ENCODE measurements around the gene MIER1. TPM values are rescaled to one million over a fixed set of nuclear protein-coding genes. Genes with fewer than 3 reads are reported as not detected.

MIER1 gene
- total RNA-seq = 10 to 100 TPM; 39.4 to 56.5 (median 49.2) TPM

DNA sequence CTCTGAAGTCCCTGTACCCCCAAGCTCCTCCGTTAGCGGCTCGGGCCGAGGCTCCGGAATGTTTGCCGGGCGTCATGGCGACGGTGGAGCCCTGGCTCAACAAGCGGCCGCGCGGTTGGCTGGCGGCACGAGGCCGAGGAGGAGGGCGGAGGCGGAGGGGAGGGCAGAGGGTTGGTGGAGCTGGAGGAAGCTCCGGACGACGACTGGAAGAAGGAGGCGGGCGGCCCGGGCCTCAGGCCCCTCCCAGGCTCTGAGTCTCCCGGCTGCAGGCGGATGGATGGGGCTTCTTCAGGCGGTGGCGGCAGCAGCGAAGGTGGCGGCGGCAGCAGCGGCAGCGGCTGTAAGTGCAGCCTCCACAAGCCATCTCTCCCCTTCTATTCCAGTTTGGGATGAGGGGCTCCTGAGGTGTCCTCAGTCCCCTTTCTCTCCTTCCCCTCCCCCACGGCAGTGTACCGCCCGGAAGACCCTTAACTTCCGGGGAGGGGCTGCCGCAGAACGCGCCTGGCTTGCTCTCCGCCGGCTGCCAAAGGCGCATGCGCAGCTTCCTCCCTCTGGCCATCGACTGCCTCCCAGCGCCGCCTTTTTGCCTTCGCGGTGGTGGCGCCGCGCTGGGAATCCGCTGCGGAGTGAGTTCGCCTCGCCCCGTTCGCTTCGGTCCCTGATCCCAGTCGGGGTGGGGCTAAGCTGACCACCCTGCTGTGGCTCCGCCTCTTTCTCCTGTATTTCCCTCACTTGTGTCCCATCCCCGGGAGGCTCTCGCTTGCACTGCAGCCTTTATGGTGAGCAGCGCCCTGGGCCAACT, at the start of gene MIER1, which contains the start of gene DNAI4:
MIER1 (plus strand) TSS at position 235 of the 802 bp plus-strand sequence; CDS start at position 274, 39 bp downstream.
DNAI4 (minus strand) TSS at position 101 of the 802 bp plus-strand sequence; CDS start at position 76, 25 bp downstream.
- Histone ChIP-seq H3K36me3 (peaks cover 0 to 7% (median 2%) of the 10 kb centered on the region in 4 donors), H3K27me3 (no peaks in the 10 kb centered on the region), H3K4me1 (peaks cover 24 to 49% (median 39%) of the 10 kb centered on the region in 4 donors), H3K9me3 (no peaks in the 10 kb centered on the region), H3K4me3 (peak within 1 kb of the TSS; percentile 82 to 86 (median 82)), H3K27ac (replicated peaks in 1 of 4) (peak within 1 kb of the TSS; percentile 91 to 95 (median 92))
- peak; percentile 99 for DNase-seq (ENCODE audit: extremely low spot score)
- TF ChIP-seq, protein P1, sequence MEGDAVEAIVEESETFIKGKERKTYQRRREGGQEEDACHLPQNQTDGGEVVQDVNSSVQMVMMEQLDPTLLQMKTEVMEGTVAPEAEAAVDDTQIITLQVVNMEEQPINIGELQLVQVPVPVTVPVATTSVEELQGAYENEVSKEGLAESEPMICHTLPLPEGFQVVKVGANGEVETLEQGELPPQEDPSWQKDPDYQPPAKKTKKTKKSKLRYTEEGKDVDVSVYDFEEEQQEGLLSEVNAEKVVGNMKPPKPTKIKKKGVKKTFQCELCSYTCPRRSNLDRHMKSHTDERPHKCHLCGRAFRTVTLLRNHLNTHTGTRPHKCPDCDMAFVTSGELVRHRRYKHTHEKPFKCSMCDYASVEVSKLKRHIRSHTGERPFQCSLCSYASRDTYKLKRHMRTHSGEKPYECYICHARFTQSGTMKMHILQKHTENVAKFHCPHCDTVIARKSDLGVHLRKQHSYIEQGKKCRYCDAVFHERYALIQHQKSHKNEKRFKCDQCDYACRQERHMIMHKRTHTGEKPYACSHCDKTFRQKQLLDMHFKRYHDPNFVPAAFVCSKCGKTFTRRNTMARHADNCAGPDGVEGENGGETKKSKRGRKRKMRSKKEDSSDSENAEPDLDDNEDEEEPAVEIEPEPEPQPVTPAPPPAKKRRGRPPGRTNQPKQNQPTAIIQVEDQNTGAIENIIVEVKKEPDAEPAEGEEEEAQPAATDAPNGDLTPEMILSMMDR (IDR thresholded peaks at IDR 0.05) = peak in 1 of 3 experiments; percentile 42
- TF ChIP-seq POLR2AphosphoS5 (IDR thresholded peaks at IDR 0.05) (peak; percentile 88 to 91), EP300 (IDR thresholded peaks at IDR 0.05) (no peak), POLR2A (IDR thresholded peaks at IDR 0.05; ENCODE audit: low read depth) (peak; percentile 24)
- WGBS = under 1% methylated on average over 57 of the region's 64 CpGs
- intact Hi-C loops (cut with DNase I) = no loop called here

GRCh38 chr1:66876664-66877063, 48.1 kb upstream of the MIER1 start:
- WGBS = 100% methylated on average over 1 of the region's 1 CpG
- Histone ChIP-seq H3K4me3 (no peak overlapping the region), H3K27ac (replicated peaks in 1 of 4) (no peak overlapping the region), H3K27me3 (no peaks in the 10 kb centered on the region), H3K9me3 (peaks cover 0 to 13% (median 4%) of the 10 kb centered on the region in 4 donors), H3K36me3 (no peaks in the 10 kb centered on the region), H3K4me1 (no peaks in the 10 kb centered on the region)
- TF ChIP-seq POLR2AphosphoS5 (IDR thresholded peaks at IDR 0.05) = no peak
- TF ChIP-seq, protein P1 (IDR thresholded peaks at IDR 0.05) = no peak
- no peak for TF ChIP-seq EP300 (IDR thresholded peaks at IDR 0.05)
- no peak for TF ChIP-seq POLR2A (IDR thresholded peaks at IDR 0.05; ENCODE audit: low read depth)
- no peak for DNase-seq (ENCODE audit: extremely low spot score)
- intact Hi-C loops (cut with DNase I) = no loop called here

GRCh38 chr1:66889030-66889429, 35.8 kb upstream of the MIER1 start:
- no peak overlapping the region for H3K4me3 ChIP-seq
- intact Hi-C loops (cut with DNase I) = no loop called here
- H3K4me1 ChIP-seq = no peaks in the 10 kb centered on the region
- H3K9me3 ChIP-seq = no peaks in the 10 kb centered on the region
- 100% methylated on average over 1 of the region's 1 CpG for WGBS
- no peak overlapping the region for H3K27ac ChIP-seq (replicated peaks in 1 of 4)
- TF ChIP-seq EP300 (IDR thresholded peaks at IDR 0.05) (no peak), POLR2A (IDR thresholded peaks at IDR 0.05; ENCODE audit: low read depth) (no peak), POLR2AphosphoS5 (IDR thresholded peaks at IDR 0.05) (no peak)
- TF ChIP-seq, protein P1 (IDR thresholded peaks at IDR 0.05) = no peak
- H3K36me3 ChIP-seq = no peaks in the 10 kb centered on the region
- H3K27me3 ChIP-seq = no peaks in the 10 kb centered on the region
- DNase-seq (ENCODE audit: extremely low spot score) = no peak

GRCh38 chr1:66890621-66891020, 34.2 kb upstream of the MIER1 start:
- H3K27ac ChIP-seq (replicated peaks in 1 of 4) = no peak overlapping the region
- no peaks in the 10 kb centered on the region for H3K36me3 ChIP-seq
- DNase-seq (ENCODE audit: extremely low spot score) = no peak
- TF ChIP-seq, protein P1 (IDR thresholded peaks at IDR 0.05) = no peak
- no peak for TF ChIP-seq POLR2A (IDR thresholded peaks at IDR 0.05; ENCODE audit: low read depth)
- TF ChIP-seq POLR2AphosphoS5 (IDR thresholded peaks at IDR 0.05) = no peak
- TF ChIP-seq EP300 (IDR thresholded peaks at IDR 0.05) = no peak
- 100% methylated on average over 1 of the region's 1 CpG for WGBS
- no peaks in the 10 kb centered on the region for H3K9me3 ChIP-seq
- H3K27me3 ChIP-seq = no peaks in the 10 kb centered on the region
- no peaks in the 10 kb centered on the region for H3K4me1 ChIP-seq
- intact Hi-C loops (cut with DNase I) = no loop called here
- no peak overlapping the region for H3K4me3 ChIP-seq
